ENCODE measurements around the gene RAB31. TPM values are rescaled to one million over a fixed set of nuclear protein-coding genes. Genes with fewer than 3 reads are reported as not detected.

Gene RAB31
- total RNA-seq, 3 donors from 2014 or later, result 12.8 to 58.5 (median 27.4) TPM

DNA sequence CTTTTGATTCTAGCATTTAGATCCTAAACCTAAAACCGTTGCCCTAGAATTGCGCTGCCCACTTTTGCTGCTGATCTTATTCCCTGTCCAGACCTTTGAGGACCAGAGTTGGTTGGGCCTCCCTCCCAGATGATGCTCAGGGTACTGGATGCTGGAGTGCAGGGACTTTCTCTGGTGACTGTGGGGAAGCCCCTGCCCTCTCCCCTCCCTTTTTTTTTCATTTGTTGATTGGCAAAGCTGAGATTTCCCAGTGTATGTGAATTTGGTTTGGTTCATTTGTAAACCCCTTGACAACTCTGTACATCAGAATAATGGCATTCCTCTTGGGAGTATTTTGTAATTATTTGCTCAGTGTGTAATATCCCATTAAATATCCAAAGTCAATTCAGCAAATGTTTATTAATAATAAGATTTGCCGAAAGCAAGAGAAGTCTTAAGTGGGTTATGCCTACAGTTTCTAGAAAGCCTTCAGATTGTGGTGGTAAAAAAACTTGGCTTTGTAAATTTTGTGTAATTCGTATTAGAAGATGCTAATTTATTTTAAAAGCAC is 28.3 kb downstream of the RAB31 start:
- Histone ChIP-seq H3K4me3 (no peak overlapping the region), H3K9me3 (no peaks in the 10 kb centered on the region), H3K36me3 (ENCODE audit: low read depth) (no peaks in the 10 kb centered on the region), H3K4me1 (ENCODE audit: low read depth) (no peaks in the 10 kb centered on the region)
- TF ChIP-seq, protein P1, sequence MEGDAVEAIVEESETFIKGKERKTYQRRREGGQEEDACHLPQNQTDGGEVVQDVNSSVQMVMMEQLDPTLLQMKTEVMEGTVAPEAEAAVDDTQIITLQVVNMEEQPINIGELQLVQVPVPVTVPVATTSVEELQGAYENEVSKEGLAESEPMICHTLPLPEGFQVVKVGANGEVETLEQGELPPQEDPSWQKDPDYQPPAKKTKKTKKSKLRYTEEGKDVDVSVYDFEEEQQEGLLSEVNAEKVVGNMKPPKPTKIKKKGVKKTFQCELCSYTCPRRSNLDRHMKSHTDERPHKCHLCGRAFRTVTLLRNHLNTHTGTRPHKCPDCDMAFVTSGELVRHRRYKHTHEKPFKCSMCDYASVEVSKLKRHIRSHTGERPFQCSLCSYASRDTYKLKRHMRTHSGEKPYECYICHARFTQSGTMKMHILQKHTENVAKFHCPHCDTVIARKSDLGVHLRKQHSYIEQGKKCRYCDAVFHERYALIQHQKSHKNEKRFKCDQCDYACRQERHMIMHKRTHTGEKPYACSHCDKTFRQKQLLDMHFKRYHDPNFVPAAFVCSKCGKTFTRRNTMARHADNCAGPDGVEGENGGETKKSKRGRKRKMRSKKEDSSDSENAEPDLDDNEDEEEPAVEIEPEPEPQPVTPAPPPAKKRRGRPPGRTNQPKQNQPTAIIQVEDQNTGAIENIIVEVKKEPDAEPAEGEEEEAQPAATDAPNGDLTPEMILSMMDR (IDR thresholded peaks at IDR 0.05), result no peak
- no peak for DNase-seq
- intact Hi-C loops (cut with DNase I, micrococcal nuclease), result no loop called here
- no peak for ATAC-seq

DNA sequence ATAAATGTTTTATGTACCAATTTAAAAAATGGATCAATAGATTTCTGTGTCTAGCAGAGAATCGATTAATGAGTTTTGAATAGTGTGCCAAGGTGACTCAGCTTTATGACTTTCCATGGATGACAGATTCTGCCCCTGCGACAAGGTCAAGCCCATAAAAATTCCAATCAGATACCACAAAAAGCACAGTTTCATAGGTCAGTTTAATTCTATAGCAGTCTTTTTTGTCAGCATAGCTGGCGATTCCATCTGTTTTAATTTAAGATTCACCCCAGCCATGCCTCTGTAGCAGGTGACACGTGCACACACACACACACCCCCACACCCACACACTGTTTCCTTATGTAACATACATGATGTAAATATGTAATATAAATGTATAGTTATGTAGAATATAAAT is 28.9 kb downstream of the RAB31 start:
- DNase-seq (no peak), ATAC-seq (peak; percentile 56)
- intact Hi-C loops (cut with DNase I, micrococcal nuclease), result no loop called here
- H3K4me3 ChIP-seq, result no peak overlapping the region
- no peaks in the 10 kb centered on the region for H3K9me3 ChIP-seq
- no peaks in the 10 kb centered on the region for H3K36me3 ChIP-seq (ENCODE audit: low read depth)
- no peaks in the 10 kb centered on the region for H3K4me1 ChIP-seq (ENCODE audit: low read depth)
- TF ChIP-seq, protein P1 (IDR thresholded peaks at IDR 0.05), result no peak

DNA sequence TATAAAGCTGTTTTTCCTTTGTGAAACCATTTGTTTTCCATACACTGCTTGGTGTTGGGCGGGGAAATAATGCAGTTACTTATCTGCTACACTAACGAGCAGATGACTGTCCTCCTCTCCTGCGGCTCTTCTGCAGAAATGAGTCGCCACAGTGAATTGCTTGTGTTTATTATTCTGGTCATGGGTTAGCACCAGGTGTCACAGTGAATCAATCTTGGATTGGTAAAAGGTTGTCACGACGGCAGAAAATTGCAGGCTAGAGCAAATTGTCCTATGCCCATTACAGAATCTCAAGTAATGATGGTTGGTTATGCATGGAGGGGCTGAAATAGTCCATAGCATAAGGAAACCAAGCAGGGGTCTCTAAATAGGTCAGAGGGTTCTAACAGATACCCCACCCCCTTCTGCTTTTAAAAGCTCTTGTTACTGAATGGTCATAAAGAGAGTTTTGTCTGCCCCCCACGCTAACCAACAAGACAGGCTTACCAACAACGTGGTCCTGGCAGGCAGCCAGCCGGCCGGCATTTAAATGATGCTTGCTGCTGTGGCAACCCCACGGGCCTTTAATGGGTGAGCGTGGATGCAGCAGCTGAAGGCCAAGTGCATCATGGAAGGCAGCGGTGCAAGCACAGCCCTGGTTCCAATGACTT is 29.5 kb downstream of the RAB31 start:
- Histone ChIP-seq H3K36me3 (ENCODE audit: low read depth) (no peaks in the 10 kb centered on the region), H3K4me1 (ENCODE audit: low read depth) (no peaks in the 10 kb centered on the region), H3K9me3 (no peaks in the 10 kb centered on the region), H3K4me3 (no peak overlapping the region)
- TF ChIP-seq, protein P1 (IDR thresholded peaks at IDR 0.05), result no peak
- peak in 1 of 3 donors; percentile 44 for DNase-seq
- intact Hi-C loops (cut with DNase I, micrococcal nuclease), result no loop called here
- peak; percentile 71 for ATAC-seq

DNA sequence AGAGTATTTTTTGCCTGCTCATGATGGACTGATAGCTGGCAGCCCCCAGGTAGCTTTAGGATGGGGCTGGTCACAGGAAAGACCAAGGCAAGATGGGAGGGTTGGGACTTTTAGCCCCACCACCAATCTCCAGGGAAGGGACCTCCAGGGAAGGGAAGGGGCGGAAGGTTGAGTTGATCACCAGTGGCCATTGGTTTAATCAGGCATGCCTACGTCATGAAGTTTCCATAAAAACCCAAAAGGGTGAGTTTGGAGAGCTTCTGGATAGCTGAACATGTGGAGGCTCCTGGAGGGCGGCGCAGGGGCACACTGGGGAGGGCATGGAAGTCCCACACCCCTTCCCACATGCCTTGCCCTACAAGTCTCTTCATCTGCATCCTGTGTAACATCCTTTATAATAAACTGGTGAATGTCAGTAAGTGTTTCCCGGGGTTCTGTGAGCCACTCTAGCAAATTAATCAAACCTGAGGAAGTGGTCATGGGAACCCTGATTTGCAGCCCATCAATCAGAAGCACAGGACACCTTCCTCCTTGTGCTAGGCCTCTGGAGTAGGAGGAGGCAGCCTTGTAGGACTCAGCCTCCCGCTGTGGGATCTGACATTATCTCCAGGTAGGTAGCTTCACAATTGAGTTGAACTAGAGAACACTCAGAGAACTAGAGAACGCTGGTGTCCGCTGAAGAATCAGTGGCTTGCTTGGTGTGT is 30.3 kb downstream of the RAB31 start:
- Histone ChIP-seq H3K4me3 (no peak overlapping the region), H3K4me1 (ENCODE audit: low read depth) (peaks cover 1% of the 10 kb centered on the region), H3K36me3 (ENCODE audit: low read depth) (no peaks in the 10 kb centered on the region), H3K9me3 (no peaks in the 10 kb centered on the region)
- intact Hi-C loops (cut with DNase I, micrococcal nuclease), result no loop called here
- ATAC-seq, result no peak
- DNase-seq, result no peak
- TF ChIP-seq, protein P1 (IDR thresholded peaks at IDR 0.05), result no peak

DNA sequence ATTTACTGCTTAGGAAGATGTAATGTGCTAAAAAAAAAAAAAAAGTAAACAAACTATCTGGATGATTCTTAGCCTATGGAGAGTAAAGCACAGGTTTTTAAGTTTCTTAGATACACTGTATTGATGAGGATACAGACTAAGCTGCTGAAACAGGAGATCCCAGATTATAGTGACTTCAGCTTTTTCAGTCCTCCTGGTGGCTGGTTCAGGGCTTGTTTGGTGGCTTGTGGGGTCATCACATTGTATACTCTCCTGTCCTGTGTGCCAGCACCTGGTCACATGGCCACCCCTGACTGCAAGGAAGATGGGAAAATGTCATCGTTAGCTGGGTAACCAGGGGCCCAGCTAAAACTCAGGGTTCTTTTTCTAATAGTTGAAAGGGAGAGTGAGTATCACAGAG is 31.4 kb downstream of the RAB31 start:
- DNase-seq (no peak), ATAC-seq (no peak)
- peaks cover 4% of the 10 kb centered on the region for H3K4me1 ChIP-seq (ENCODE audit: low read depth)
- H3K36me3 ChIP-seq (ENCODE audit: low read depth), result no peaks in the 10 kb centered on the region
- H3K9me3 ChIP-seq, result no peaks in the 10 kb centered on the region
- no peak overlapping the region for H3K4me3 ChIP-seq
- TF ChIP-seq, protein P1 (IDR thresholded peaks at IDR 0.05), result no peak
- intact Hi-C loops (cut with DNase I, micrococcal nuclease), result no loop called here

All from mucosa of descending colon (tissue), 3 donors.